CD4-positive, alpha-beta T cell treated with Interferon alpha-2 for 1 hour (primary cell): ENCODE results near the gene ASPRV1.
"Not testable (repeated sequence)": the region's sequence is repeated elsewhere in the genome, so short reads cannot be mapped to it uniquely, and the experiment has no call there.

ENCODE experiments used
- DNase-seq, 2 donors: peaks; one replicate each; pipeline ENCODE4 v3.0.0-alpha.2; 2020 to 2022

ASPRV1 gene

DNA sequence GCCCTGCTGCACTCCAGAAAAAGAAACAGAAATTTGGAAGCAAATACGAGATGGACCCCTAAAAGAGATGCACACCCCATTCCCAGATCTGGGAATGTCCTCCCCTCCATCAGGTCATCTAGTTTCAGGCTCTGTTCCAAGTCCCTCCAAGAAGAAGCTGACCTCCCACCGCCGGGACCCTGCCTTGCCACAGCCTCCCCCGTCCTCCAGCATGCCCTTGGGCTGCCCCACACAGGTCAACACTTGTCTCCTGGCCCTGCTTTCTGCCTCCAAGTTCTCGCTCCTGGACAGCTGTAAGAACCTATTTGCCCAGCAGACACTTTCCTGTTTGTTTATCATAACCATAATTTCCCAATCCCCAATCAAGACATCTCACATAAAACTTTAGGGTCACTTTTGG is 2.0 kb downstream of the ASPRV1 start:
- no peak for DNase-seq

DNA sequence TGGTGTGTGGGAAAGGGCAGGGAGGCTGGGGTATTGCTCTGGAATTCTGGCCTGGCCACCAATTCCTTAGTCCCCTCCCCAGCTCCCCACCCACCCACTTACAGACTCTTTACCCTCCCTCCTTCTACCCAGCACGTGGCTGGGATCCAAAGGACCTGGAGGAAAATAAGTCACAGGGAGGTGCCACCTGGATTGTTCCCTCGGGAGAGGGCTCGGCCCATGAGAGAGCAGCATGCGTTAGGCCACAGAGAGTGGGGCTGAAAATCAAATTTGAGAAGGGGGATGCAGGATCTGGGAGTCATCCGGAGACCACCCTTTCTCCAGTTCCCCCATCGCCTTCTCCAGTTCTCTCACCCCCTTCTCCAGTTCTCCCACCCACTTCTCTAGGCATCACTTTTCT is 3.0 kb downstream of the ASPRV1 start:
- no peak for DNase-seq

DNA sequence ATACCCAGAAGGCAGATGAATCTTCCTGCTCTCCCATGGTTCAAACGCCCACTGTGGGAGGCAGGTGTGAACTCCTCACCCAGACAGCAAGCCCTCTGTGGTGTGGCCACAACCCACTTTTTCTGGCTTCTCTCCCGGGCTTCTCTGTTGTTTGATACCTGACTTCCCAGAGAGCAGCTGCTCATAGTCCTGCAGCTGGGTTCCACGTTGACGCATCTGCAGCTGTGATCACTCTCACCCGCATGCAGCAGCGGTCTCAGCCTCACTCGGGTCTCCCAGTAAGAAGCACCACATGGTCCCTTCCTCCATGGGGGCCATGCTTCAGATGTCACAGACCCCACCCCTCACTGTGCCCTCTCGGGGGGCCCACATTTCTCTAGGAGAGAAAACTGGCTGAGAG is 3.5 kb downstream of the ASPRV1 start:
- DNase-seq: no peak

DNA sequence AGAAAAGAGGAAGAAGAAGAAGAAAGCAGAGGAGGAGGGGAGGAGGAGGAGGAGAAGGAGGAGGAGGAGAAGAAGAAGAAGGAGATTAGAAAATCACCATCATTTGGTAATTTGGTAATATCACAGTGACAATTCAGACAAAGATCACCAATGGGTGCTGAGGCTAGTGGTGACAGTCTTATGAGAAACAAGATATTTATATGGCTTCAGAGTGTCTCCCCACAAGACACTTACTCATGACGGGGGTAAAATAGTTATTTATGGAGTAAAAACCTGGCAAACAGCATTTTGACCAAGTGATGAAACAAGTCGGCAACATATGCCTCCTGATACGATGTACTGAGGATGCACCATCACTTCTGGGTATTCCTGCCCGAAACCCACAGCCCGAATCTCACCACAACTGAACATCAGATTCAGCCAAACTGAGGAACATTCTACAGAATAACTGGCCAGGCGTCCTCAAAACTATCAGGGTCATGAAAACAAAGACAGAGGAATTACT is 4.9 kb downstream of the ASPRV1 start:
- DNase-seq: no peak

DNA sequence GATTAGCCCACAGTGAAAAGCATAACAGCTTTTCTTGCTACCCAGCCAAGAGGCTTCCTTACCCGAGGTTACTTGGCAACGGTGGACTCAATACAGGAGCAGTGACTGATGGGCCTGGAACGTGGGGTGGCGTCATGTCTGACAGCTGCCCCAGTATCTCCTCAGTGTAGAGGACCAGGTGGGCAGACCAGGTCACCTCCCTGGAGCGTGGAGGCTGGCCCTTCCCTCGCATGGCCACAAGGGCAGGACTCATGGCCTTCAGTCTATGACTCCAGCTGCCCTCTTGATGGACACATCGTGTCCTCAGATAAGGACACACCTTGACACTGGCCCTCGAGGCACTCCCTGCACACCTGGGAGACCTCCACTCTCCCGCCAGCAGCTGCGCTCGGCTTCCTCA is 6.4 kb downstream of the ASPRV1 start:
- DNase-seq: no peak

DNA sequence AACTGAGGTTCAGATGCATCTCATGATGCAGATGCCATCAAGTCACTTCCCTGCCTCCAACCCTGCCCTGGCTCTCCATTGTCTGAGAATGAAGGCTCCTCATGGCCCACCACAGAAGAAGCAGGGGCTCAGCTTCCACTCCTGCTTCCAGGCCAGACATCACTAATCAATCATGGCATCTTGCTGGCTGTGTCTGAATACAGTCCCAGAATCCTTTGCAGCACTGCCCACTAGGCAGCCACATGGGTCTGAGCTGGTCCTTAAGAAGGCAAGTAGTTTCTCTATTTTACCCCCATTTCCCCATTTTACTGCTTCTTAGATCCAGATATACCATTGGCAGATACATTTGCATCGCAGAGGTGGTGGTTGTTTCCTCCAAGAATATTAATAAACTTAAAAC is 7.3 kb downstream of the ASPRV1 start:
- no peak for DNase-seq

DNA sequence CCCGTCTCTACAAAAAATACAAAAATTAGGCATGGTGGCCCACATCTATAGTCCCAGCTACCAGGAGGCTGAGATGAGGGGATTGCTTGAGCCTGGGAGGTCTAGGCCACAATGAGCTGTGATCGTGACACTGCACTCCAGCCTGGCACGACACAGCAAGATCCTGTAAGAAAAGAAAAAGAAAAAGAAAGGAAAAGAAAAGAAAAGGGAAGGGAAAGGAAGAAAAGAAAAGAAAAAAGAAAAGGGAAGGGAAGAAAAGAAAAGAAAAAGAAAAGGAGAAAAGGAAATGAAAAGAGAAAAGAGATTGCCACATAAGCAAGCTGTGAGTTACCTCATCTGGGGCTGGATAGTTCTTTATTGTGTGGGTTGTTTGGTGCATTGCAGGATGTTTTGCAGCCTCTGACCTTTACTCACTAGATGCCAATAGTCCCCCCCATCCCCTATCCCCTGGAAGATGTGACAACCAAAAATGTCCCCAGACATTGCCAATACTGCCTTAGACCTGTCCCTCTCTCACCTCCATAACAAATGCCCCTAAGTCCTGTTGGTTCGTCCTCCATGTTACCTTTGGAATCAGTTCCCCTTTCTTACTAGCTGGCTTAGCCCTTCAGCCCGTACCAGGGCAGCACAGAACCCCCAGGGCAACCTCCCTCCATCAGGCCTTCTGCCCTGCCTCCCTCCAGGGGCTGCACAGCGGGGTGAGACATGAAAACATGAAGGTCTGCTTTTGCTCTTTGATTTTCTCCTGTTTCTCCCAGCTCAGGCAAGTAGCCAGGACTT is 8.9 kb downstream of the ASPRV1 start:
- no peak for DNase-seq

DNA sequence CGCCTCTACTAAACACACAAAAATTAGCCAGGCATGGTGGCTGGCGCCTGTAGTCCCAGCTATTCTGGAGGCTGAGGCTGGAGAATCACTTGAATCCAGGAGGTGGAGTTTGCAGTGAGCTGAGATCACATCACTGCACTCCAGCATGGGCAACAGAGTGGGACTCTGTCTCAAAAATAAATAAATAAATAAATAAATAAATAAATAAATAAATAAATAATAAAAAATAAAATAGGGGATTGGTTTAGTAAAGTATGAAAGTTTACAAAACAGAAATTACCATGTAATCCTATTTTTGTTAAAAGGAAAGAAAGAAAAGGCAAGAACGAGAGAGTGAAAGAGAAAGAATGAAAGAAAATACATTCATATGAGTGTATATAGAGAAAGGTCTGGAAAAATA is 10.8 kb downstream of the ASPRV1 start:
- not testable (repeated sequence) for DNase-seq

DNA sequence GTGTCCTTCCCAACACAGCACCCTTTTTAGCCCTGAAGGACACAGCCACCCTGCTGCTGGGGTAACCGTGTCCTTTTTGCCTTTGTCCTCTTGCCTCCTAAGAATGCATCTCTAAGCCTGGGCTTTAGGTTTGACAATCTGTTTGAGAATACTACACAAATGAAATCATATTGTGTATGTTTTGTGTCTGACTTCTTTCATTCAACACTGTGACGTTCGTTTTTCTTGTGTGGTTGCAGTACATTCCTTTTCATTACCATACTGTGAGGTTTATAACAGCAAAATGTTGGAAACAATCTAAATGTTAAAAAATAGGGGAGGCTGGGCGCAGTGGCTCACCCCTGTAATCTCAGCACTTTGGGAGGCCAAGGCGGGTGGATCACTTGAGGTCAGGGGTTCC is 11.2 kb downstream of the ASPRV1 start:
- no peak for DNase-seq

DNA sequence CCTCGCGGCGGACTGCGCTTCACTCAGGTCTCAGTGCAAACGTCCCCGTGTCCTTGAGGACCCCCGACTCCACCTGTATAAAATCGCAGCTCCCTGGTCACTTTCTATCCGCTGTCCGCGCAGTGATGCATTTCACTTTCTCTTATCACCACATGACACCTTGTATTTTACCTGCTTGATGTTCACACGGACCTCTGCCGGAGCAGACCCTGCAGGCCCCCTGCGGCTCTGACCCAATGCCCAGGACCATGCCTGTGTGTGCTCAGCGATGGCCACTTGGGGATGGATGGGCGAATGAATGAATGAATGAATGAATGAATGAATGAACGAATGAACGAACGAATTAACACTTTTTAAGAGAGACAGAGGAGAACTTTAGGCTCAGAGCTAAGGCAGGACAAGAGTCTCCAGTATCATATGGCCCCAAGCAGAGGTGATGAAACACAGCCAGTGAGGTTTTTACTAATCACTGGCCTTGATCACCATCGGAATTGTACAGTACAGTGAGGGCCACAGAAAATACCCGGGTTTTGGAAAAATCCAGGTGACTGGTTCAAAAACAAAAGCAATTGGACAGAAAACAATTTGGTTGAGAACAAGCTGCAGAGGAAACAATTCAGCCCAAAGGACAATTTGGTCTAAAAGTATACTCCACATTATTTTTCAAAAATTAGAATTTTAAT is 12.3 kb downstream of the ASPRV1 start:
- no peak for DNase-seq

DNA sequence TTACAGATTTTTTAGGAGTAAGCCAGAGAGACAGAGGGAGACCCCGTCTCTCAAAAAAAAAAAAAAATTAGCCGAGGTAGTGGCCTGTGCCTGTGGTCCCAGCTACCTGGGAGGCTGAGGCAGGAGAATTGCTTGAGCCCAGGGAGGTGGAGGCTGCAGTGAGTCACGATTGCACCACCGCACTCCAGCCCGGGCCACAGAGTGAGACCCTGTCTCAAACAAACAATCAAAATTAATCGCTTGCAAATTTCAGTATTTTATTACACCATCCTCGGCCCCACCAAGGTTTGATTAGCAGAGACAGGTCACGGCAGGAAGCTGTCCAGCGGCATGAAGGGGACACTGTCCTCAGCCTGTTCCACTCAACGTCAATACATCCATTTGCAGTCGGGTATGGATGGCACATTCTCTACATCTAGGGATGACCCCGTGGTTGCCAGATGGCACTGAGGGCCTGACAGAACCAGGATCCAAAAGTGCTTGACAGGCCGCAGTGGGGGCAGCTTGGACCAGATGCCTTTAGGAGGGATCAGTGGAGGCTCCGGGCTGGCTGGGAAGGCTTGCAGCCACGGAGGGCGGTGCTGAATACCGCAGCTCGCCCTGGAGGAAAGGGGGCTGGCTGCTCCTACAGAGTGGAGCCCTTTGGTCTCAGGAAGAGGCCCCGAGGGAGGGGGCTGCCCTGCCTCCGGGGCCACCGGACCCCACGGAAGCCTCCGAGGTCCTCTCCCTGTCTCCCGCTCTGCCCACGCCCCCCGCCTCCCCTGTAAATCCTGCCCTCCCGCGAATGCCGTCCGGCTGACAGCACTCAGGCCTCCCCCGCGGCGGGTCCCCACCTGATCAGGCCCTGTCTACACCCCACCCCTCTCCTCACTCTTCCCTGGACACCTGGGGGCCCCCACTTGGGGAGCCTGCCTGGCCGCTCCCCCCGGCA is 13.1 kb downstream of the ASPRV1 start:
- DNase-seq: no peak

DNA sequence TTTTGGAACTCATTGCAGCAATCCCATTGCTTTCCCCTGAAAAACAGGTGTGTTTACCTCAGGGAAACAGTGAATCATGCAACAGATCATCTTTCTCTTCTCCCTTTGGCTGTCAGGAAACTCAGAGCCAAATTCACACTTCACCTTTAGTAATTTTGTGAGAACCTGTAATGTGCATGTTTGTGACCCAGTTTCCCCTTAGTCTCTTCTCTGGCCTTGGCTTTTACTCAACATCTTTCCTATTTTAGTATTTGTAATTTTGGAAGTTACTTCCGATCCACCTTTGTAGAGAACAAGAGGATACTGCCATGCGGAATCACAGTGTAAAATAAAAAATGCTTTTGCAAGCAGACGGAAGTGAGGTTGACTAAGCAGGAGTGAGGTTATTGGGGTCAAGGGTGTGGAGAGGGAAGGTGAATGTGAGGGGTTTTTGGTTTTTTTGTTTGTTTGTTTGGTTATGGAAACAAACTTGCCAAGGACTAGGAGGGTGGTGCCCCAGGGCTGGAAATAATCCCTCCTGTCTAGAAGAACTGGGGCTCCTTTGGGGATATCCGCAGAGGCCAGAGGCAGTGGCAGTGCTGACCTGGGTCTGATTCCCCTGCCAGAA is 14.0 kb downstream of the ASPRV1 start:
- DNase-seq: peak in 1 of 2 donors; percentile 21

DNA sequence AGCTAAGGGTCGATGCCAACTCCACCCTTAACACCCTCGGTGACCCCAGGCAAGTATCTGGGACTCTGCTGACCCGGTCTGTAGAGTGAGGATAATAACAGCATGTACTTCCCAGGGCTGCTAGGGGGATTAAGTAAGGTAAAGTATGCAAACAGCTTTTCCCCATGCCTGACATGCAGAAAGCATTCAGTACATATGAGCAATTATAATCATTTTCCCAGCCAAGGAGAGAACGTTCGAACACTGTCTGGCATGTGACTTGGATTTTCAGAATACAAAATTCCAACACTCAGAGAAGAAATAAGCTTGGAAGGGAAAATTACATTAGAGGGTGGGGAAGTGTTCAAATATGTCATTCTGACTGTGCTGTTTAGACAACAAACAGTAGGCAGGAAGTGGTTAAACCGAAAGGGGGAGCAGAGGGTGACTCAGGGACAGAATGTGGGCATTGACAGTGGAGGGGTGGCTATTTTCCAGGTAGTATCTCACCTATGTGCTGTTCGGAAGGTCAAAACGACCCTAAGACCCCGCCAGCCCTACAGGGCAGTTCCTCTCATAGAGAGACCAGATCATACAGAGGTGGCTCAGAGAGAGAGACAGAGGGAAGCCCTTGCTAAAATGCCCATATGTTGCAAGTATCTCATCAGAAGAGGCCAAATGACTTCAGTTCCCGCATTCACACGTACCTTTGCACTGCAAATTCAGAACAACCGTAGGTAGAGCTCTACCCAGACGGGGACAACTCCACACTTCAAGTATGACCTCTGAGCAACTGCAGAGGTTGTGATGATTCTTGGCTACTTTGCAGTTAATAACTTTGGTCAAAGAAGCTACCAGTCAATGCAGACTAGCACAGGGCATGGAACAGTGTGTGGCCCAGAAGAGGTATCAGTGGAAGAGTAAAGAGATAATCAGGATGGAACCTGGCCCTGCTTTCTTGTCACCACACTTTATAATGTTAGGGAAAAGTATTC is 14.8 kb downstream of the ASPRV1 start:
- DNase-seq: peak; percentile 51 to 72

DNA sequence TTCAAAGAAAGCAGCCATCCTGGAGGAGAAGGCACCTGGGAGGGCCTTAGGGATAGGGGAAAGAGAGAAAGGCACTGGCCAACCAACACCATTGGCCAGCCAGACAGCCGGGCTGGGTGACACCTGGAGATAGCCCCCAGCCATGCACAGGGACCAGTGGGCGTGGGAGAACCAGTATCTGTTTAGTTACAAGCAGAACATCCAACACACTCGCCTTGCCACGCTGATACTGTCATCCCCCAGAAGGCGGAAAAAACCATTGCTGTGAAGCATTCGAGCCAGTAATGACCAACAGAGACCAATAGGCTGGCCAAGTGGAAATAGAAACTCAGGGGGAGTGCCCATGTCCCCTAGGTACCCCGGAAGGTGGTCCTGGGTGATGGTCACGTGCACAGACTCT is 15.5 kb downstream of the ASPRV1 start:
- DNase-seq: no peak

DNA sequence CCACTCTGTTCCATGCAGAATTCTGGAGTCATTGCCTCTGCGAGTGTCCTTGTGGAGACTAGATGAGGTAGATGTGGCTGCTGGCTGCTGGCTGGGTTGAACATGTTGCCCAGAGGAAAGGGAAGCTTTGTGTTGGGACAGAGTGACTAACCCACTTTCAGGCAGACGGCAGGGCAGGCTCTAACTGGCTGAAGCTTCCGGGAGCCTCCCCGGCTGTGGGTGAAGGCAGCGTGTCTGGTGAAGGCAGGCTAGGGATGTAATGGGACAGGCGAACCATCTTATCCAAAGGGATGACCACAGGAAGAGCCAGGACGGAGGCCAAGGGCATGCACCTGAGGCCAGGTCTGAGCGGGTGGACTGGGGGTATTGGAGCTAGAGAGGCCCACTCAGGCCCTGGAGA is 16.0 kb downstream of the ASPRV1 start:
- peak in 1 of 2 donors; percentile 54 for DNase-seq

DNA sequence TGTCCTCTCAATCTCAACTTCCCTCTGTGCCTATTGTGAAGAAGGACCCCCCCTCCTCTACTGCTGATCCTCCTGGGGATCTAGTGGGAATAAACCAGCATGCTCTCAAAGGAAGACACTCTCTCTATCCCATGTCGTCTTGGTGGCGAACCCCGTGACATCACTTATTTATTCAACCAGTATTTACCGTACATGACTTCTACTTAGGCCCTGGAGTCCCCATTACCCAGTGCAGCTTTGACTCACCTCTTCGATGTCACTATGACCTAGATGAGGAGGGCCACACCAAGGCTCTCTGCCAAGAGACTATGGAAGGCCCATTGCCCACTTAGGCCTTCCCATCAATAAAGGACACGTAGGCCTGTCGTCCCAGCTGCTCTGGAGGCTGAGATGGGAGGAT is 16.7 kb downstream of the ASPRV1 start:
- no peak for DNase-seq

DNA sequence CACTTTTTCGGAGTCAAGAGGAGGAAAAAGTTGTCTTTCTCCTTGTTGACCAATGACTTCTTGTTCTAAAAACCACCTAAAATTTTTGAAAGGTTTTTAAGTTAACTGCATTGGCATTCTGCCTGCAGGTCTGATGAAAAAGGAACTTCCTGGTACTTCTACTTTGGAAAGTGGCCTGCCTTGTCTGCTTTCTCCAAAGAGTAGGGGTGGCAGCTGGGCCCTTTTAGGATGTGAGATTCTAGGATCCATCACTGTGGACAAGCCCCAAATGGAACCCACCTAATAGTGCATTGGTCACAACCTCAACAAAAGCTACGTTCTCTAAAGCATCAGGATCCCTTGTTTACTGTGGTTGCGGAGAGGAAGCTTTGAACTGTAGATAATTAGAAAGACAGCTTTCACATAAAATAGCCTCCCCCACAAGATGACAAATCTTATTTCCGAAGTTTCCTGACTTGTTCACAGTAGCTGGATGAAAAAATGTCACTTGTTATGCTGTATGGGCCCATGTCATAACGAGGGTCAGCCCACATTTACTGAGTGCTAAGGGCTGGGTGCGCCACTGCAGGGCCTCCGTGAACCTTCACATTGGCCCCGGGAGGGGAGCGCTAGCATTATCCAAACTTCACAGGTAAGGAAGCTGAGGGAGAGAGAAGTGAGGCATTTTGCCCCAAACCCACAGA is 17.4 kb downstream of the ASPRV1 start:
- no peak for DNase-seq

DNA sequence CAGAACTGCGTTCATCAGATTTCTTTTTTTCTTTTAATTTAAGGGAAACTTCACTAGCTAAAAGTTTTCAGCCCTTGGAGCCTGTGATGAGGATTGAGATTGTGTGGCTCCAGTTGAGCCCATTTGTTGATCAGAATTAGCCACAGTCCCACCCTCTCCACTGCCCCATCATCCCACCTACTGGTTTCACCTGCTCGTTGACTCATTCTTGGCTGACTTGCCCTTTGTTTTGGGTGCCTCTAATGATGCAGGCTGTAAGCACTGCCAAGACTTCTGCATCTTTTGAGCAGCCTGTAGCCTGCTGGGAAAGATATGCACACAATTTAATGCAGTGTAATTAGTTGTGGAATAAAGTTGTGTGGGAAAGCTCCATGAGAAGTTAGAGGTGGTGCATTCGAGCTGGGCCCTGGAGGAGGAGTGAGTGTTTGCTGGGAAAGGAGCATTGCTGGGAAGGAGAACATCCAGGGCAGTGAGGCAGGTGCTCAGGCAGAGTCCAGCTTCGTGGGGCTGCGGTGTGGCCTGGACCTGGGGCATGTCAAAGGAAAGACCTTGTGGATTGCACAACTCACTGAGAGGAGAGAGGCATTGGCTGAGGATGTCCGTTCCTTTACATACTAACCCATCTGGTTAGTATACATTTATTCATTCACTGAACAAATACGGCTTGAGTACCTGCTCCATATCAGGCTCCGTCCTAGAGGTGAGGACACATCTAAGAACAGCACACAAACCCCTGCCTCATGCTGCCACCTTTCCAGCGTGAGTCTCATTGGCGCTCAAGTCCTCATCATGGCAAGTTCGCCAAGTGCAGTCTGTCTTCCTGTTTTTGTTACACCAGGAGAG is 18.2 kb downstream of the ASPRV1 start:
- DNase-seq: no peak

DNA sequence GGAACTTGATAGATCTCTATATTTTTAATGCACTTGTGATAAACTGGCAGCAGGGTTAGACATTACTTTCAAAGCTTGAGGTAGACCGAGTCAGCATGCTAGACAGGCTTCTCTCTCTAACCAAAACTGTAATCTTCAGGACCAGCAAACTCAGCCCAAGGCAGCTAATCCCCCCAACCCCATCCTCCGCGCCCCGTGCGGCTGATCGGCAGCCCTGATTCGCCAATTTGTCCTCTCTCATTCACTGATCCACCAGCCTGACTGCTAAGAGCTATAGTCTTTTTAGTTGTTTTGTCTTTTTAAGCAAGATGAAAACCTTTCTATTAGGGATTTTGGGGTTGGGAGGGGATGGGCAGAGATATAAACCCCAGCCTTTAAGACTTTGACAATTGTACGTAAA is 20.7 kb downstream of the ASPRV1 start:
- DNase-seq: no peak

DNA sequence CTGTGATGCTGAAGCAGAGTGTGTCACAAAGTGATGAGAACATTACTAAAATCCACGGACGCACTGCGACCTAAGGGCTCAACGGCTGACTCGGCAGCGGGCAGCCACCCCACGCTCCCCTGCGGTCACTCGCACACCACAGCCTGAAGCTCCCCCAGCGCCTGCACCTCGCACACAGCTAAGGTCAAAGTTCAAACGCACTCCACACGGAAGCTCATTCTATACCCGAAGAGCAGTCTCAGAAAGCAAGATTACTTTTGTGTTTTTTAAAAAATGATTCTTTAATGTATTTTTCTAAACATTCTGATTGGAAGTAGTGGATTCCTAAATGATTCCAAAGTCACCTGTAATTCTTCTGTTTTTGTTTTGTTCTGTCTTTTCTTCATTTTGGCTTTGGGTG is 21.7 kb downstream of the ASPRV1 start:
- DNase-seq: no peak
